T-cell (primary cell): ENCODE data around the gene MESP2. TPM values are rescaled to one million over a fixed set of nuclear protein-coding genes. Genes with fewer than 3 reads are reported as not detected.

Source experiments
- ATAC-seq, 4 experiments: fragments of 200-7000 bp in 3 of 4; fragments of 150-1000 bp in 1 of 4; cut with Tn5 transposase; replicated peaks in 1 of 4; 1 replicate in 3 of 4; 2 replicates in 1 of 4; pipeline ENCODE4 v1.10.0; 2021; ENCODE audit warnings: moderate library complexity in 3 of 4, mild to moderate bottlenecking in 2 of 4, moderate number of reproducible peaks in 1 of 4
- CTCF ChIA-PET, 2 donors: fragments of 300-600 bp; sonication (Branson Sonifier 250); formaldehyde crosslinking; loops; one replicate each; lab custom pipeline; 2022; ENCODE audit warnings: antibody characterized with exemption in 2 of 2; lab: Charles Lee
- POLR2A ChIA-PET, 2 donors: fragments of 300-600 bp; sonication (Branson Sonifier 250); formaldehyde crosslinking; loops; one replicate each; lab custom pipeline; 2022; ENCODE audit warnings: antibody characterized with exemption in 2 of 2; lab: Charles Lee
- DNase-seq, 35 experiments: peaks; one replicate each; pipeline versions ENCODE4 v3.0.0 to v3.0.0-alpha.2; 2013 to 2023
- H3K27ac ChIP-seq: one replicate; pipeline ENCODE4 v1.5.1; 2013; ENCODE audit warnings: low read length
- H3K27me3 ChIP-seq, 2 experiments: replicated peaks in 1 of 2; 1 replicate in 1 of 2; 2 replicates in 1 of 2; pipeline versions ENCODE4 v1.6.1 to v1.7.0; 2013; ENCODE audit warnings: low read length in 1 of 2, mixed read lengths in 1 of 2; ENCODE audit not compliant: control insufficient read depth in 2 of 2, insufficient read depth in 2 of 2; ENCODE audit errors: extremely low read depth in 1 of 2
- H3K36me3 ChIP-seq, 2 donors: 1 replicate in 1 of 2; 2 replicates in 1 of 2; pipeline versions ENCODE4 v1.6.1 to v1.7.0; 2013; ENCODE audit warnings: low read length in 1 of 2; ENCODE audit not compliant: control insufficient read depth in 2 of 2, insufficient read depth in 1 of 2; ENCODE audit errors: extremely low read depth in 1 of 2
- H3K4me1 ChIP-seq, 2 experiments: 1 replicate in 1 of 2; 2 replicates in 1 of 2; pipeline versions ENCODE4 v1.6.1 to v1.7.0; 2013; ENCODE audit warnings: low read length in 2 of 2, mixed read lengths in 1 of 2; ENCODE audit not compliant: insufficient read depth in 2 of 2, control insufficient read depth in 1 of 2; ENCODE audit errors: extremely low read depth in 1 of 2
- H3K4me3 ChIP-seq, 2 donors: 1 replicate in 1 of 2; 2 replicates in 1 of 2; pipeline versions ENCODE4 v1.5.1 to v1.7.0; 2013; ENCODE audit warnings: mild to moderate bottlenecking in 2 of 2, low read length in 1 of 2, moderate library complexity in 1 of 2; ENCODE audit not compliant: control insufficient read depth in 1 of 2; ENCODE audit errors: extremely low read depth in 1 of 2
- H3K9me3 ChIP-seq: 2 replicates; pipeline ENCODE4 v1.7.0; 2013
- H3K27ac Mint-ChIP-seq, 2 donors: one replicate each; pipeline ENCODE4 v1.8.0; 2020 to 2021; ENCODE audit warnings: mild to moderate bottlenecking in 2 of 2, mixed read lengths in 2 of 2
- H3K27me3 Mint-ChIP-seq, 2 donors: one replicate each; pipeline ENCODE4 v1.8.0; 2021 to 2022; ENCODE audit warnings: mixed read lengths in 2 of 2
- H3K36me3 Mint-ChIP-seq: one replicate; pipeline ENCODE4 v1.8.0; 2021; ENCODE audit warnings: mixed read lengths
- H3K4me1 Mint-ChIP-seq, 3 donors: one replicate each; pipeline ENCODE4 v1.8.0; 2020 to 2022; ENCODE audit warnings: mixed read lengths in 3 of 3, mild to moderate bottlenecking in 1 of 3
- H3K4me3 Mint-ChIP-seq, 3 donors: one replicate each; pipeline ENCODE4 v1.8.0; 2020 to 2022; ENCODE audit warnings: mild to moderate bottlenecking in 3 of 3, mixed read lengths in 3 of 3, moderate library complexity in 3 of 3
- H3K9me3 Mint-ChIP-seq, 3 donors: one replicate each; pipeline ENCODE4 v1.8.0; 2020 to 2022; ENCODE audit warnings: mixed read lengths in 3 of 3
- WGBS: methylation state at CpG from one replicate; pipeline ENCODE4 v1.1.5; 2013; ENCODE audit warnings: missing lambda C conversion rate; ENCODE audit not compliant: insufficient coverage; 5-methylcytosine and 5-hydroxymethylcytosine counted together
- total RNA-seq, 35 experiments: library from RNA in 6 of 35; stranded (reverse) in 6 of 35; fragments of 120-200 nt in 1 of 35; gene quantifications; one replicate each; pipeline versions ENCODE4 v1.2.1 to v1.2.4 and lab custom pipeline; 2013 to 2026

The MESP2 gene
- total RNA-seq, 5 donors from 2014 or later (not counting 1 experiment from before 2014, with no cell fraction given), result not detected

- H3K27ac Mint-ChIP-seq, result no peak overlapping the region
- H3K36me3 Mint-ChIP-seq, result no peaks in the 10 kb centered on the region
- DNase-seq (no peak), ATAC-seq (no peak)
- Histone ChIP-seq H3K27me3 (peaks cover 0 to 38% of the 10 kb centered on the region in 2 experiments), H3K27ac (no peak overlapping the region), H3K4me3 (no peak overlapping the region), H3K9me3 (no peaks in the 10 kb centered on the region), H3K36me3 (no peaks in the 10 kb centered on the region), H3K4me1 (peaks cover 2 to 8% of the 10 kb centered on the region in 2 experiments)
- H3K4me3 Mint-ChIP-seq, result no peak overlapping the region
- POLR2A ChIA-PET, result no interaction called here
- CTCF ChIA-PET, result no interaction called here
- H3K27me3 Mint-ChIP-seq, result peaks cover 8 to 26% of the 10 kb centered on the region in 2 donors
- no peaks in the 10 kb centered on the region for H3K4me1 Mint-ChIP-seq
- H3K9me3 Mint-ChIP-seq, result no peaks in the 10 kb centered on the region
- 94% methylated on average over 3 of the region's 5 CpGs for WGBS
Measured at GRCh38 chr15:89774492-89774891, 1.6 kb upstream of the MESP2 start.

GRCh38 chr15:89775815-89776214 is 317 bp upstream of the MESP2 start:
- CTCF ChIA-PET, result no interaction called here
- POLR2A ChIA-PET, result no interaction called here
- no peaks in the 10 kb centered on the region for H3K9me3 Mint-ChIP-seq
- WGBS, result 56% methylated on average over 10 of the region's 14 CpGs
- peaks cover 2 to 8% of the 10 kb centered on the region in 2 experiments for H3K4me1 ChIP-seq
- no peak overlapping the region for H3K27ac Mint-ChIP-seq
- no peak for DNase-seq
- no peaks in the 10 kb centered on the region for H3K36me3 Mint-ChIP-seq
- peaks cover 0 to 3% (median 0%) of the 10 kb centered on the region in 3 donors for H3K4me1 Mint-ChIP-seq
- H3K27me3 Mint-ChIP-seq, result peaks cover 15 to 34% of the 10 kb centered on the region in 2 donors
- H3K27me3 ChIP-seq, result peaks cover 0 to 46% of the 10 kb centered on the region in 2 experiments
- ATAC-seq, result no peak
- H3K27ac ChIP-seq, result no peak overlapping the region
- no peaks in the 10 kb centered on the region for H3K9me3 ChIP-seq
- H3K4me3 ChIP-seq, result peak overlapping the region in 1 of 2 donors; percentile 58
- peak overlapping the region; percentile 39 to 55 (median 41) for H3K4me3 Mint-ChIP-seq
- H3K36me3 ChIP-seq, result no peaks in the 10 kb centered on the region

- ChIA-PET POLR2A (no interaction called here), CTCF (no interaction called here)
- peaks cover 0 to 3% (median 0%) of the 10 kb centered on the region in 3 donors for H3K4me1 Mint-ChIP-seq
- Histone ChIP-seq H3K36me3 (no peaks in the 10 kb centered on the region), H3K9me3 (no peaks in the 10 kb centered on the region), H3K27ac (no peak overlapping the region), H3K4me1 (peaks cover 2 to 8% of the 10 kb centered on the region in 2 experiments), H3K4me3 (no peak overlapping the region), H3K27me3 (peaks cover 0 to 60% of the 10 kb centered on the region in 2 experiments)
- DNase-seq, result no peak
- H3K36me3 Mint-ChIP-seq, result no peaks in the 10 kb centered on the region
- no peaks in the 10 kb centered on the region for H3K9me3 Mint-ChIP-seq
- no peak overlapping the region for H3K27ac Mint-ChIP-seq
- no peak for ATAC-seq
- H3K4me3 Mint-ChIP-seq, result peak overlapping the region in 2 of 3 donors; percentile 29 to 55
- 74% methylated on average over 12 of the region's 25 CpGs for WGBS
- H3K27me3 Mint-ChIP-seq, result peaks cover 16 to 38% of the 10 kb centered on the region in 2 donors
Measured at GRCh38 chr15:89777073-89777751, 1.1 kb downstream of the MESP2 start.

- 90% methylated on average over 3 of the region's 10 CpGs for WGBS
- ChIA-PET CTCF (no interaction called here), POLR2A (no interaction called here)
- Mint-ChIP-seq H3K9me3 (no peaks in the 10 kb centered on the region), H3K36me3 (no peaks in the 10 kb centered on the region), H3K27ac (no peak overlapping the region), H3K4me3 (peak overlapping the region in 1 of 3 donors; percentile 55), H3K4me1 (peaks cover 0 to 3% (median 0%) of the 10 kb centered on the region in 3 donors), H3K27me3 (peaks cover 16 to 38% of the 10 kb centered on the region in 2 donors)
- ATAC-seq (no peak), DNase-seq (no peak)
- Histone ChIP-seq H3K4me3 (no peak overlapping the region), H3K36me3 (no peaks in the 10 kb centered on the region), H3K27me3 (peaks cover 0 to 60% of the 10 kb centered on the region in 2 experiments), H3K4me1 (peaks cover 2 to 8% of the 10 kb centered on the region in 2 experiments), H3K9me3 (no peaks in the 10 kb centered on the region), H3K27ac (no peak overlapping the region)
Measured at GRCh38 chr15:89777782-89778380, 1.7 kb downstream of the MESP2 start.

- no peaks in the 10 kb centered on the region for H3K36me3 ChIP-seq
- ChIA-PET POLR2A (no interaction called here), CTCF (no interaction called here)
- H3K36me3 Mint-ChIP-seq, result no peaks in the 10 kb centered on the region
- peaks cover 0 to 65% of the 10 kb centered on the region in 2 experiments for H3K27me3 ChIP-seq
- 79% methylated on average over 3 of the region's 4 CpGs for WGBS
- H3K27me3 Mint-ChIP-seq, result peaks cover 16 to 40% of the 10 kb centered on the region in 2 donors
- H3K4me3 Mint-ChIP-seq, result no peak overlapping the region
- H3K4me1 ChIP-seq, result peaks cover 2 to 8% of the 10 kb centered on the region in 2 experiments
- H3K4me1 Mint-ChIP-seq, result peaks cover 0 to 3% (median 0%) of the 10 kb centered on the region in 3 donors
- no peak overlapping the region for H3K27ac ChIP-seq
- no peak for ATAC-seq
- H3K9me3 Mint-ChIP-seq, result no peaks in the 10 kb centered on the region
- no peak for DNase-seq
- H3K27ac Mint-ChIP-seq, result no peak overlapping the region
- no peak overlapping the region for H3K4me3 ChIP-seq
- H3K9me3 ChIP-seq, result no peaks in the 10 kb centered on the region
Measured at GRCh38 chr15:89778861-89779260, 2.7 kb downstream of the MESP2 start.

- Histone ChIP-seq H3K4me1 (peaks cover 2 to 8% of the 10 kb centered on the region in 2 experiments), H3K27ac (no peak overlapping the region), H3K27me3 (peaks cover 0 to 69% of the 10 kb centered on the region in 2 experiments), H3K9me3 (no peaks in the 10 kb centered on the region), H3K4me3 (no peak overlapping the region), H3K36me3 (no peaks in the 10 kb centered on the region)
- CTCF ChIA-PET, result no interaction called here
- Mint-ChIP-seq H3K27ac (no peak overlapping the region), H3K4me1 (peaks cover 0 to 3% (median 0%) of the 10 kb centered on the region in 3 donors), H3K27me3 (peaks cover 16 to 36% of the 10 kb centered on the region in 2 donors), H3K4me3 (no peak overlapping the region), H3K36me3 (no peaks in the 10 kb centered on the region), H3K9me3 (no peaks in the 10 kb centered on the region)
- DNase-seq, result no peak
- ATAC-seq, result no peak
- POLR2A ChIA-PET, result no interaction called here
- 72% methylated on average over 6 of the region's 6 CpGs for WGBS
Measured at GRCh38 chr15:89780601-89781000, 4.5 kb downstream of the MESP2 start.
